Caco-2 (cell line): ENCODE measurements around the gene CLPSL1. TPM values are rescaled to one million over a fixed set of nuclear protein-coding genes. Genes with fewer than 3 reads are reported as not detected.
"Not testable (repeated sequence)": the region's sequence is repeated elsewhere in the genome, so short reads cannot be mapped to it uniquely, and the experiment has no call there.

Source experiments
- BruUV-seq: library from RNA; stranded (reverse); fragments of 400-500 nt; replicated peaks from 2 replicates; lab custom pipeline; 2021; lab: Mats Ljungman, UMichigan
- CTCF ChIA-PET: fragments of 300-600 bp; sonication (Branson Sonifier 250); formaldehyde crosslinking; loops from one replicate; lab custom pipeline; 2022; ENCODE audit warnings: antibody characterized with exemption; lab: Charles Lee
- POLR2A ChIA-PET: fragments of 300-600 bp; sonication (Branson Sonifier 250); formaldehyde crosslinking; loops from one replicate; lab custom pipeline; 2022; ENCODE audit warnings: antibody characterized with exemption; lab: Charles Lee
- DNase-seq, 2 experiments: peaks; one replicate each; pipeline versions ENCODE4 v3.0.0 to v3.0.0-alpha.2; 2020 to 2022
- H3K27me3 ChIP-seq: replicated peaks from 2 replicates; pipeline ENCODE4 v1.6.0; 2011; ENCODE audit warnings: low read length; ENCODE audit not compliant: control insufficient read depth, insufficient read depth
- H3K36me3 ChIP-seq: 2 replicates; pipeline ENCODE4 v1.5.1; 2011; ENCODE audit warnings: low read length; ENCODE audit not compliant: control insufficient read depth, insufficient read depth
- H3K4me1 ChIP-seq: fragments of 250-450 bp; sonication (Bioruptor Pico); 2 replicates; pipeline ENCODE4 v1.5.1; 2020; ENCODE audit warnings: mild to moderate bottlenecking
- H3K4me3 ChIP-seq: 2 replicates; pipeline ENCODE4 v1.5.1; 2011; ENCODE audit warnings: low read depth, mild to moderate bottlenecking, control low read depth, low read length
- H3K9me3 ChIP-seq: fragments of 250-450 bp; sonication (Bioruptor Pico); 2 replicates; pipeline ENCODE4 v1.5.1; 2020; ENCODE audit warnings: mild to moderate bottlenecking, moderate library complexity
- H3K27ac Mint-ChIP-seq: one replicate; pipeline ENCODE4 v1.8.0; 2022; ENCODE audit warnings: mixed read lengths; ENCODE audit not compliant: unreplicated experiment
- H3K27me3 Mint-ChIP-seq: one replicate; pipeline ENCODE4 v1.8.0; 2022; ENCODE audit warnings: mixed read lengths; ENCODE audit not compliant: insufficient read depth, unreplicated experiment
- H3K36me3 Mint-ChIP-seq: one replicate; pipeline ENCODE4 v1.8.0; 2022; ENCODE audit warnings: mild to moderate bottlenecking, mixed read lengths; ENCODE audit not compliant: insufficient read depth, unreplicated experiment
- H3K4me1 Mint-ChIP-seq: one replicate; pipeline ENCODE4 v1.8.0; 2022; ENCODE audit warnings: low read depth, mixed read lengths; ENCODE audit not compliant: unreplicated experiment
- H3K4me3 Mint-ChIP-seq: one replicate; pipeline ENCODE4 v1.8.0; 2022; ENCODE audit warnings: mild to moderate bottlenecking, moderate library complexity, mixed read lengths; ENCODE audit not compliant: unreplicated experiment
- H3K9me3 Mint-ChIP-seq: one replicate; pipeline ENCODE4 v1.8.0; 2022; ENCODE audit warnings: mixed read lengths; ENCODE audit not compliant: unreplicated experiment
- CTCF ChIP-seq, 2 experiments: fragments of 200-600 bp in 1 of 2; IDR thresholded peaks; 1 replicate in 1 of 2; 2 replicates in 1 of 2; pipeline versions ENCODE4 v1.5.1 to v1.8.0; 2011 to 2022; ENCODE audit warnings: antibody characterized with exemption in 1 of 2, control low read depth in 1 of 2, inconsistent platforms in 1 of 2, low read depth in 1 of 2, low read length in 1 of 2, mild to moderate bottlenecking in 1 of 2, moderate library complexity in 1 of 2; ENCODE audit not compliant: insufficient read depth in 1 of 2, severe bottlenecking in 1 of 2, unreplicated experiment in 1 of 2
- intact Hi-C: fragments of 100-400 bp; cut with micrococcal nuclease; formaldehyde crosslinking; loops from one replicate; pipeline ENCODE4 v1.10.0; 2022; ENCODE audit not compliant: unreplicated experiment
- total RNA-seq: library from RNA; stranded (reverse); gene quantifications from 2 replicates; pipeline ENCODE4 v1.2.3, GENCODE V29; 2022

CLPSL1 gene
- total RNA-seq, 1 experiment from 2014 or later: not detected

DNA sequence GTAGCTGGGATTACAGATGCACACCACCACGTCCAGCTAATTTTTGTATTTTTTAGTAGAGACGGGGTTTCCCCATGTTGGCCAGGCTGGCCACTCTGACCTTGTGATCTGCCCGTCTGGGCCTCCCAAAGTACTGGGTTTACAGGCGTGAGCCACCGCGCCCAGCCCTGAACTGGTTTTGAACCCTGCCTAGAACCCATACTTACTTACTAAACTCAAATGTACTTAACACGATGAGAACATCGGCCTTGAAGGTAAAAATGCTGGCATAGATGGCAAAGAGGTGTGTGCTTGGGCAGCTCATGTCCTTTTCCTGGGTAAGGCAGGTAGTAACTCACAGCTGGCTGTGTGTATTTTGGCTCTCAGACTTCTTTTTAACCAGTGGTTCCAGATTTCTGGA is 47.2 kb upstream of the CLPSL1 start:
- no peak for DNase-seq
- no peak overlapping the region for H3K4me3 ChIP-seq
- CTCF ChIA-PET: no interaction called here
- no peaks in the 10 kb centered on the region for H3K27me3 Mint-ChIP-seq
- no TSS peak for BruUV-seq
- no peaks in the 10 kb centered on the region for H3K27me3 ChIP-seq
- no peak overlapping the region for H3K4me3 Mint-ChIP-seq
- no peaks in the 10 kb centered on the region for H3K36me3 ChIP-seq
- intact Hi-C loops: loop anchor here (10.0 kb wide), 1 partner anchor 439 kb away; the partner anchor contains the start of gene DEF6
- no peak for TF ChIP-seq CTCF (IDR thresholded peaks at IDR 0.05; ENCODE audit: insufficient read depth in 1 of 2, low read depth in 1 of 2, low read length in 1 of 2, severe bottlenecking in 1 of 2, unreplicated experiment in 1 of 2)
- peaks cover 11% of the 10 kb centered on the region for H3K4me1 Mint-ChIP-seq
- POLR2A ChIA-PET: no interaction called here
- no peaks in the 10 kb centered on the region for H3K36me3 Mint-ChIP-seq
- H3K9me3 ChIP-seq: no peaks in the 10 kb centered on the region
- no peaks in the 10 kb centered on the region for H3K9me3 Mint-ChIP-seq
- H3K27ac Mint-ChIP-seq: no peak overlapping the region
- H3K4me1 ChIP-seq: peaks cover 30% of the 10 kb centered on the region

GRCh38 chr6:35734319-35734718 is 46.5 kb upstream of the CLPSL1 start:
- H3K27me3 Mint-ChIP-seq, H3K36me3 Mint-ChIP-seq, H3K36me3 ChIP-seq, POLR2A ChIA-PET, DNase-seq, H3K9me3 ChIP-seq, H3K27ac Mint-ChIP-seq, H3K27me3 ChIP-seq, H3K4me3 ChIP-seq, H3K4me3 Mint-ChIP-seq, H3K4me1 Mint-ChIP-seq, H3K9me3 Mint-ChIP-seq, BruUV-seq: not testable (repeated sequence)
- H3K4me1 ChIP-seq: peaks cover 24% of the 10 kb centered on the region
- intact Hi-C loops: loop anchor here (10.0 kb wide), 1 partner anchor 440 kb away; the partner anchor contains the start of gene DEF6
- CTCF ChIA-PET: interaction anchor here (0.6 to 0.7 kb wide), 2 partner anchors 27 to 263 kb away, joined by 4 read pairs; no protein-coding TSS in a partner anchor

DNA sequence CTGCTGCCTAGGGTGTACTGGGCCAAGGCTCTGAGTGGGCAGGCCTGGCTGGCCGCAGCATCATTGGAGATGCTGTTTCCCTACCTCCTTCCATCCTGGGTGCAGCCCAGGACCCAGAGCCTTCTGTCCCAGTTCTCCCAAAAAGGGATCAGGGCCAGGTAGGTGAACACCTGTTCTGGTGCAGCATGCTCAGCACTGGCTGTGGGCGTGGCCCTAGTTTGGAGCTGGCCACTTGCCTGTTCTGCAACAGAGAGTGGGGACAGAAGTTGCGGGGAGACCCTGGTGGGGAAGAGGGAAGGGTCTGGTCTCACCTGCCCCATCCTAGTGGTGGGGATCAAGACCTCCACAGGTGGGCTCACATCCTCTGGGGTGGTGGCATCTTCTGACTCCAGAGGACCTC is 45.4 kb upstream of the CLPSL1 start:
- no peak overlapping the region for H3K4me3 Mint-ChIP-seq
- H3K27me3 Mint-ChIP-seq: no peaks in the 10 kb centered on the region
- no peak for TF ChIP-seq CTCF (IDR thresholded peaks at IDR 0.05; ENCODE audit: insufficient read depth in 1 of 2, low read depth in 1 of 2, low read length in 1 of 2, severe bottlenecking in 1 of 2, unreplicated experiment in 1 of 2)
- H3K36me3 ChIP-seq: no peaks in the 10 kb centered on the region
- peaks cover 7% of the 10 kb centered on the region for H3K4me1 Mint-ChIP-seq
- ChIA-PET POLR2A (no interaction called here), CTCF (no interaction called here)
- H3K36me3 Mint-ChIP-seq: no peaks in the 10 kb centered on the region
- DNase-seq: no peak
- BruUV-seq: no TSS peak
- H3K27me3 ChIP-seq: no peaks in the 10 kb centered on the region
- no peak overlapping the region for H3K4me3 ChIP-seq
- H3K4me1 ChIP-seq: peaks cover 29% of the 10 kb centered on the region
- H3K9me3 Mint-ChIP-seq: no peaks in the 10 kb centered on the region
- intact Hi-C loops: loop anchor here (10.0 kb wide), 1 partner anchor 441 kb away; the partner anchor contains the start of gene DEF6
- no peaks in the 10 kb centered on the region for H3K9me3 ChIP-seq
- H3K27ac Mint-ChIP-seq: no peak overlapping the region
